ENCODE results near the gene STARD4. TPM values are rescaled to one million over a fixed set of nuclear protein-coding genes. Genes with fewer than 3 reads are reported as not detected.

Gene STARD4
- total RNA-seq, 2 experiments from 2014 or later: 30.4 to 43.8 TPM

GRCh38 chr5:111552492-111552891 is 40.2 kb upstream of the STARD4 start:
- no peak for DNase-seq (ENCODE audit: low spot score)
- H3K79me2 ChIP-seq (ENCODE audit: insufficient read depth, low read depth, low read length): no peaks in the 10 kb centered on the region
- H3K4me3 ChIP-seq (ENCODE audit: low read depth, low read length, poor library complexity, severe bottlenecking): no peak overlapping the region
- H3K9me3 ChIP-seq (ENCODE audit: low read length): no peaks in the 10 kb centered on the region
- H4K20me1 ChIP-seq (ENCODE audit: insufficient read depth, low read length): no peaks in the 10 kb centered on the region
- H3K27ac ChIP-seq (ENCODE audit: low read depth, low read length, poor library complexity, severe bottlenecking): no peak overlapping the region
- no peak overlapping the region for H2AFZ ChIP-seq (ENCODE audit: low read length)
- peaks cover 6% of the 10 kb centered on the region for H3K4me1 ChIP-seq (ENCODE audit: insufficient read depth, low read length, poor library complexity, severe bottlenecking)
- H3K36me3 ChIP-seq (ENCODE audit: insufficient read depth, low read length): no peaks in the 10 kb centered on the region
- no peak overlapping the region for H3K4me2 ChIP-seq (ENCODE audit: low read length)
- no TSS peak for BruUV-seq (replicated peaks)
- TF ChIP-seq CTCF (conservative IDR thresholded peaks at IDR 0.05; ENCODE audit: low read length) (no peak), EZH2phosphoT487 (IDR thresholded peaks at IDR 0.05; ENCODE audit: borderline replicate concordance, low read depth, low read length) (no peak)
- intact Hi-C loops (cut with micrococcal nuclease; ENCODE audit: unreplicated experiment): loop anchor here (5.0 to 10.0 kb wide), 2 partner anchors 212 to 270 kb away; no protein-coding TSS in a partner anchor
- ChIA-PET POLR2A (interaction anchor here (1.0 to 1.1 kb wide), 2 partner anchors 115 to 293 kb away, joined by 3 read pairs; no protein-coding TSS in a partner anchor), CTCF (ENCODE audit: unreplicated experiment) (no interaction called here)
- H3K9me2 ChIP-seq (ENCODE audit: insufficient read depth, low read length): no peaks in the 10 kb centered on the region

- CTCF ChIA-PET (ENCODE audit: unreplicated experiment): no interaction called here
- H3K9me3 ChIP-seq (ENCODE audit: low read length): no peaks in the 10 kb centered on the region
- DNase-seq (ENCODE audit: low spot score): no peak
These were observed 39.4 kb upstream of the STARD4 start for GRCh38 chr5:111551569-111552275.

More at GRCh38 chr5:111551569-111552275, 39.4 kb upstream of the STARD4 start:
- TF ChIP-seq CTCF (conservative IDR thresholded peaks at IDR 0.05; ENCODE audit: low read length) (no peak), EZH2phosphoT487 (IDR thresholded peaks at IDR 0.05; ENCODE audit: borderline replicate concordance, low read depth, low read length) (no peak)
- BruUV-seq (replicated peaks): no TSS peak
- POLR2A ChIA-PET: interaction anchor here (1.0 kb wide), 1 partner anchor 294 kb away, joined by 3 read pairs; no protein-coding TSS in a partner anchor
- no peak overlapping the region for H3K27ac ChIP-seq (ENCODE audit: low read depth, low read length, poor library complexity, severe bottlenecking)
- no peak overlapping the region for H2AFZ ChIP-seq (ENCODE audit: low read length)
- peaks cover 6% of the 10 kb centered on the region for H3K4me1 ChIP-seq (ENCODE audit: insufficient read depth, low read length, poor library complexity, severe bottlenecking)
- no peaks in the 10 kb centered on the region for H3K9me2 ChIP-seq (ENCODE audit: insufficient read depth, low read length)
- no peak overlapping the region for H3K4me3 ChIP-seq (ENCODE audit: low read depth, low read length, poor library complexity, severe bottlenecking)
- no peaks in the 10 kb centered on the region for H3K79me2 ChIP-seq (ENCODE audit: insufficient read depth, low read depth, low read length)
- H4K20me1 ChIP-seq (ENCODE audit: insufficient read depth, low read length): no peaks in the 10 kb centered on the region
- H3K4me2 ChIP-seq (ENCODE audit: low read length): no peak overlapping the region
- intact Hi-C loops (cut with micrococcal nuclease; ENCODE audit: unreplicated experiment): loop anchor here (2.0 to 10.0 kb wide), 3 partner anchors 133 to 271 kb away; no protein-coding TSS in a partner anchor
- H3K36me3 ChIP-seq (ENCODE audit: insufficient read depth, low read length): no peaks in the 10 kb centered on the region
